RWPE2 (cell line): ENCODE measurements around the gene C10orf95.

Experiments used
- ATAC-seq: fragments of 200-7000 bp; cut with Tn5 transposase; 3 replicates; pipeline ENCODE4 v1.9.1; 2021; ENCODE audit warnings: low read depth
- DNase-seq: peaks from one replicate; pipeline ENCODE4 v3.0.0-alpha.2; 2020; ENCODE audit warnings: low spot score
- H3K27ac ChIP-seq: fragments of 450-650 bp; 2 replicates; pipeline ENCODE4 v1.5.1; 2017; ENCODE audit warnings: mild to moderate bottlenecking; ENCODE audit not compliant: poor library complexity, severe bottlenecking
- H3K27me3 ChIP-seq: fragments of 250-450 bp; sonication (Bioruptor Pico); 2 replicates; pipeline ENCODE4 v1.5.1; 2021; ENCODE audit warnings: mild to moderate bottlenecking, moderate library complexity; ENCODE audit not compliant: insufficient read depth, poor library complexity, severe bottlenecking
- H3K36me3 ChIP-seq: fragments of 250-450 bp; sonication (Bioruptor Pico); 2 replicates; pipeline ENCODE4 v1.5.1; 2020; ENCODE audit warnings: low read depth, mild to moderate bottlenecking, moderate library complexity
- H3K4me1 ChIP-seq: fragments of 250-450 bp; sonication (Bioruptor Pico); 2 replicates; pipeline ENCODE4 v1.5.1; 2021; ENCODE audit warnings: mild to moderate bottlenecking, moderate library complexity; ENCODE audit not compliant: insufficient read depth, poor library complexity, severe bottlenecking
- H3K4me3 ChIP-seq: fragments of 250-450 bp; sonication (Bioruptor Pico); 2 replicates; pipeline ENCODE4 v1.5.1; 2021; ENCODE audit warnings: mild to moderate bottlenecking, moderate library complexity; ENCODE audit not compliant: severe bottlenecking
- H3K9me3 ChIP-seq: fragments of 250-450 bp; sonication (Bioruptor Pico); 2 replicates; pipeline ENCODE4 v1.5.1; 2021; ENCODE audit warnings: mild to moderate bottlenecking, moderate library complexity; ENCODE audit not compliant: severe bottlenecking
- TF ChIP-seq, protein P1 (sequence below): fragments of 450-650 bp; IDR thresholded peaks from one replicate; pipeline ENCODE4 v1.5.1; 2017; ENCODE audit warnings: mild to moderate bottlenecking, moderate library complexity; ENCODE audit not compliant: poor library complexity, severe bottlenecking

C10orf95 gene

DNA sequence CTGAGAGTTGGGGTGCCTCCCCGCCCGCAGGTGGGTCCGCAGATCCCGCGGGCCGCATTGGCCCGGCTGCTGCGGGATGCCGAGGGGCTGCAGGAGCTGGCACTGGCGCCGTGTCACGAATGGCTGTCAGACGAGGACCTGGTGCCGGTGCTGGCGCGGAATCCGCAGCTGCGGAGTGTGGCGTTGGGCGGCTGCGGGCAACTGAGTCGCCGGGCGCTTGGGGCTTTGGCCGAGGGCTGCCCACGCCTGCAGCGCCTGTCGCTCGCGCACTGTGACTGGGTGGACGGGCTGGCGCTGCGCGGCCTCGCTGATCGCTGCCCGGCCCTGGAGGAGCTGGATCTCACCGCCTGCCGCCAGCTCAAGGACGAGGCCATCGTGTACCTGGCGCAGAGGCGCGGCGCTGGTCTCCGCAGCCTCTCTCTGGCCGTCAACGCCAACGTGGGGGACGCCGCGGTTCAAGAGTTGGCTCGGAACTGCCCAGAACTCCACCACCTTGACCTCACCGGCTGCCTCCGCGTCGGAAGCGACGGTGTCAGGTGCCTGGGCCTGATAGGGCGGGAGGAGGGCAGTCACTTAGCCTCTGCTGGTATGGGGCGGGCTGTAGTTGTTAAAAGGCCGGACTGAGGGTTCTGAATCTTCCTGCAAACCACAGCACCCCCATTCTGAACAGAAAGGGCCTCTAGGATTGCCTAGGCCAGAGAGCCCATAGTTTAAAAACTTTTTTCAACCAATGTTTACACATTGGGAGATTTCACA is 29.4 kb downstream of the C10orf95 start:
- ATAC-seq: peak; percentile 28

DNA sequence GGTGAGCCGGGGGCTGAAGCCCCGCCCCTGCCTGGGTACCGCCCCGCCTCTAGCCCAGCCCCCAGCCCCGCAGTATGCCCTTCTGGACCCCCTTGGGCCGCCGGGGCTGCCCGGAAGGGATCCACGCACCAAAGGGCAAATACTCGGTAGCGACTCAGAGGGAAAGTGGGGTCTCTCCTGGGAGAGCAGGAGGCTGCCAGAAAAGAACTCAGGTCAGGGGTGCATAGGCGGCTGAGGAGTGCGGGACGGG is 29.9 kb downstream of the C10orf95 start:
- Histone ChIP-seq H3K27me3 (peaks cover 5% of the 10 kb centered on the region), H3K36me3 (peaks cover 7% of the 10 kb centered on the region), H3K27ac (peak overlapping the region; percentile 71), H3K9me3 (no peaks in the 10 kb centered on the region), H3K4me3 (peak overlapping the region; percentile 54), H3K4me1 (no peaks in the 10 kb centered on the region)
- peak; percentile 5; the same call in 2 of the 3 replicates for ATAC-seq
- TF ChIP-seq, protein P1, sequence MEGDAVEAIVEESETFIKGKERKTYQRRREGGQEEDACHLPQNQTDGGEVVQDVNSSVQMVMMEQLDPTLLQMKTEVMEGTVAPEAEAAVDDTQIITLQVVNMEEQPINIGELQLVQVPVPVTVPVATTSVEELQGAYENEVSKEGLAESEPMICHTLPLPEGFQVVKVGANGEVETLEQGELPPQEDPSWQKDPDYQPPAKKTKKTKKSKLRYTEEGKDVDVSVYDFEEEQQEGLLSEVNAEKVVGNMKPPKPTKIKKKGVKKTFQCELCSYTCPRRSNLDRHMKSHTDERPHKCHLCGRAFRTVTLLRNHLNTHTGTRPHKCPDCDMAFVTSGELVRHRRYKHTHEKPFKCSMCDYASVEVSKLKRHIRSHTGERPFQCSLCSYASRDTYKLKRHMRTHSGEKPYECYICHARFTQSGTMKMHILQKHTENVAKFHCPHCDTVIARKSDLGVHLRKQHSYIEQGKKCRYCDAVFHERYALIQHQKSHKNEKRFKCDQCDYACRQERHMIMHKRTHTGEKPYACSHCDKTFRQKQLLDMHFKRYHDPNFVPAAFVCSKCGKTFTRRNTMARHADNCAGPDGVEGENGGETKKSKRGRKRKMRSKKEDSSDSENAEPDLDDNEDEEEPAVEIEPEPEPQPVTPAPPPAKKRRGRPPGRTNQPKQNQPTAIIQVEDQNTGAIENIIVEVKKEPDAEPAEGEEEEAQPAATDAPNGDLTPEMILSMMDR: no peak
- DNase-seq: no peak

More for the DNA sequence above, 29.4 kb downstream of the C10orf95 start:
- TF ChIP-seq, protein P1: no peak
- Histone ChIP-seq H3K9me3 (no peaks in the 10 kb centered on the region), H3K4me3 (peak overlapping the region; percentile 54), H3K27me3 (peaks cover 5% of the 10 kb centered on the region), H3K36me3 (peaks cover 7% of the 10 kb centered on the region), H3K4me1 (no peaks in the 10 kb centered on the region), H3K27ac (peak overlapping the region; percentile 71)
- no peak for DNase-seq

DNA sequence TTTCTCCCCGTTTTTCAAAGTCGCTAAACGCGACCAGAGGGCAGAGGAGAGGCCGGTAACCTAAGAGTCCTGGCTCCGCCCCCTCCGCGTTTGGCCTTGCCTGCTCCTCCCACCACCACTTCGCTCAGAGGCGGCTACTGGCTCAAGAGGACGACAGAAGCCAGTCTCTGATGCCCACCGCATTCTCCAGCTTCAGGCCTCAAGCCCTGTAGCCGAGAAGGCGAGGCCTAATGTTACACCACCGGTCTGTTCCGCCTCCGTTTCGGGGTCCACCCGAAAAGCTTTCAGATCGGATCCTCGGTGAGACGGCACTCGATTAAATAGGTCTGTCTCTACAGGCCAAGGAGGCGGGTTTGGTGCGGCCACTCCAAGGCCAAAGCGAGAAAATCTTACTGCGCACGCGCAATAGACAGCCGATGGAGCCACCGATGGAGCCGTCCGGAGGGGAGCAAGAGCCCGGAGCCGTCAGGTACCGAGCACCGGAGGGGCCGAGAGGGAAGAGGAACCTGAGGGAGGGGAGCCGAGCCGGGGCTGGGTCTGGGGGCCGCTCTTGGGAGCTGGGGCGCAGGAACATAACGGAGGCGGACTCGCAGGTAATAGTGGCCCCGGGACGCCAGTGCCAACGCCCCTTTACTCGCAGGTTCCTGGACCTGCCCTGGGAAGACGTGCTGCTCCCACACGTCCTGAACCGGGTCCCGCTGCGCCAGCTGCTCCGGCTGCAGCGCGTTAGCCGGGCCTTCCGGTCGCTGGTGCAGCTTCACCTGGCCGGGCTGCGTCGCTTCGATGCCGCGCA is 30.4 kb downstream of the C10orf95 start, which contains the start of gene FBXL15:
Gene FBXL15 (plus strand): TSS at position 123 of the 793 bp plus-strand sequence. CDS start 294 bp downstream, at position 417.
- Histone ChIP-seq H3K36me3 (peaks cover 7% of the 10 kb centered on the region), H3K9me3 (no peaks in the 10 kb centered on the region), H3K4me1 (no peaks in the 10 kb centered on the region), H3K27ac (peak within 1 kb of the TSS; percentile 71), H3K4me3 (peak within 1 kb of the TSS; percentile 54), H3K27me3 (peaks cover 5% of the 10 kb centered on the region)
- DNase-seq: peak; percentile 96
- TF ChIP-seq, protein P1: no peak
- ATAC-seq: peak; percentile 68

DNA sequence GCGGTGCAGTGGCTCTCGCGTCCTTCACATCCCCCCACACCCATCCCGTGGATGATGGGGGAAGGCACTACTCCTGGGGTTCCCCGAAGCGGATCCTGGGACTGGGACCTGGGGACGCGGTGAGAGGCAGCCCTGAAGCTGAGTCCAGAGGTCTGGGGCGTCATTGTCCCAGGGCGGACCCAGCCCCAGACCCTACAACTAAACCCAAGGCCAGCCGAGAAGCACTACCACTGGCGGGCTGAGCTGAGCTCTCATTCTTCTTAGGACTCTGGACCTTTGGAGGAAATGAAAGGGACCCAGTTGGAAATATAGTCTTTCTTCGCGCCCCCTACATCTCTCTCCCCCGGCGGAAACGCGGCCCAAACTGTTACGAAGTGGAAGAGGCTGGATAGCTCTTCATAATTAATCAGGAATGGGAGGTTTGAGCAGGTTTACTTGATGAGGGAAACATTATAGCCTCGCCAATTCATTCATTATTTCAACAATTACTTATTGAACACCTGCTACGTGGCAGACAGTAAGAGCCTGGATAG is 31.1 kb downstream of the C10orf95 start:
- no peak for ATAC-seq
- no peaks in the 10 kb centered on the region for H3K9me3 ChIP-seq
- DNase-seq: no peak
- H3K27ac ChIP-seq: peak overlapping the region; percentile 71
- no peaks in the 10 kb centered on the region for H3K4me1 ChIP-seq
- H3K27me3 ChIP-seq: peaks cover 5% of the 10 kb centered on the region
- H3K36me3 ChIP-seq: peaks cover 7% of the 10 kb centered on the region
- TF ChIP-seq, protein P1: no peak
- H3K4me3 ChIP-seq: peak overlapping the region; percentile 54
